ENCODE results near the gene LAD1. TPM values are rescaled to one million over a fixed set of nuclear protein-coding genes. Genes with fewer than 3 reads are reported as not detected.
A peak's percentile ranks its signal among the peaks of the same experiment; 100 is the strongest.

Gene LAD1
- polyA plus RNA-seq, 3 donors: not detected

DNA sequence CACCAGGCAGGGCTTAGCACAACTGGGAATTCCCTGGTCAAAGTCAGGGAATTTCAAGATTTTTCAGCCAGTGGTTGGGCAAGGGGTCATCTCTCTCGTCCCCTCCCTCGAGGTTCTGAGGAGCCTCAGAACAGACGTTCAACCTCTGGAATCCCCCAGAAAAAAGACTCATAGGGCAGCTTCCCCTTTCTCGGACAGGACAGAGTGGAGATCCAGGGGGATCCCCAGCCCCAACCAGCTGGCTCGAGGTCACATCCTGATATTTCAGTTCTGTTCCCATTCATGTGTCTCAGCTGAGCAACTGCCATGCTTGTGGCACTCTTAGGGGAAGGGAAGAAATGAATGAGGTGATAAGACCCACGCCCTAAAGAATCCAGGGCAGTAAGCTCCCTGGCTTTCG, 4.9 kb upstream of the LAD1 start:
- H3K9me3 Mint-ChIP-seq: peaks cover 0 to 5% (median 0%) of the 10 kb centered on the region in 7 donors
- WGBS (ENCODE audit: insufficient coverage): 27% methylated on average over 3 of the region's 7 CpGs
- peak in 1 of 3 donors; percentile 80 for DNase-seq
- peaks cover 5 to 28% (median 5%) of the 10 kb centered on the region in 3 donors for H3K27me3 Mint-ChIP-seq (ENCODE audit: low read depth in 3 of 3)
- no peaks in the 10 kb centered on the region for H4K20me1 ChIP-seq (ENCODE audit: insufficient read depth, low read length)
- H3K4me2 ChIP-seq (replicated peaks; ENCODE audit: extremely low read depth, low read length, poor library complexity, severe bottlenecking): no peak overlapping the region
- no peaks in the 10 kb centered on the region for H3K79me2 ChIP-seq (ENCODE audit: insufficient read depth, low read length)
- H3K27ac Mint-ChIP-seq: no peak overlapping the region
- H3K9me3 ChIP-seq (replicated peaks in 1 of 2; ENCODE audit: control insufficient read depth in 1 of 2, insufficient read depth in 1 of 2, low read length in 2 of 2): peaks cover 0 to 9% of the 10 kb centered on the region in 2 donors
- peaks cover 24 to 32% of the 10 kb centered on the region in 2 donors for H3K27me3 ChIP-seq (ENCODE audit: control insufficient read depth in 2 of 2, insufficient read depth in 2 of 2, low read length in 2 of 2)
- no peak overlapping the region for H3K4me3 Mint-ChIP-seq
- no peaks in the 10 kb centered on the region for H3K36me3 Mint-ChIP-seq
- TF ChIP-seq, protein P1, sequence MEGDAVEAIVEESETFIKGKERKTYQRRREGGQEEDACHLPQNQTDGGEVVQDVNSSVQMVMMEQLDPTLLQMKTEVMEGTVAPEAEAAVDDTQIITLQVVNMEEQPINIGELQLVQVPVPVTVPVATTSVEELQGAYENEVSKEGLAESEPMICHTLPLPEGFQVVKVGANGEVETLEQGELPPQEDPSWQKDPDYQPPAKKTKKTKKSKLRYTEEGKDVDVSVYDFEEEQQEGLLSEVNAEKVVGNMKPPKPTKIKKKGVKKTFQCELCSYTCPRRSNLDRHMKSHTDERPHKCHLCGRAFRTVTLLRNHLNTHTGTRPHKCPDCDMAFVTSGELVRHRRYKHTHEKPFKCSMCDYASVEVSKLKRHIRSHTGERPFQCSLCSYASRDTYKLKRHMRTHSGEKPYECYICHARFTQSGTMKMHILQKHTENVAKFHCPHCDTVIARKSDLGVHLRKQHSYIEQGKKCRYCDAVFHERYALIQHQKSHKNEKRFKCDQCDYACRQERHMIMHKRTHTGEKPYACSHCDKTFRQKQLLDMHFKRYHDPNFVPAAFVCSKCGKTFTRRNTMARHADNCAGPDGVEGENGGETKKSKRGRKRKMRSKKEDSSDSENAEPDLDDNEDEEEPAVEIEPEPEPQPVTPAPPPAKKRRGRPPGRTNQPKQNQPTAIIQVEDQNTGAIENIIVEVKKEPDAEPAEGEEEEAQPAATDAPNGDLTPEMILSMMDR (IDR thresholded peaks at IDR 0.05): no peak
- no peaks in the 10 kb centered on the region for H3K4me1 ChIP-seq (ENCODE audit: control insufficient read depth in 1 of 2, insufficient read depth in 2 of 2, low read length in 2 of 2)
- peaks cover 2% of the 10 kb centered on the region for H3K4me1 Mint-ChIP-seq
- H2AFZ ChIP-seq (ENCODE audit: insufficient read depth, low read depth, low read length, poor library complexity, severe bottlenecking): no peak overlapping the region
- no peak overlapping the region for H3K4me3 ChIP-seq (replicated peaks in 1 of 3; ENCODE audit: low read depth in 2 of 3, low read length in 3 of 3)
- H3K9ac ChIP-seq (ENCODE audit: insufficient read depth, low read length, poor library complexity, severe bottlenecking): no peak overlapping the region
- no peak overlapping the region for H3K27ac ChIP-seq (ENCODE audit: low read depth in 1 of 2, low read length in 2 of 2)
- H3K36me3 ChIP-seq (replicated peaks in 1 of 2; ENCODE audit: control insufficient read depth in 1 of 2, insufficient read depth in 2 of 2, low read length in 2 of 2): no peaks in the 10 kb centered on the region
- intact Hi-C loops (cut with micrococcal nuclease): no loop called here

DNA sequence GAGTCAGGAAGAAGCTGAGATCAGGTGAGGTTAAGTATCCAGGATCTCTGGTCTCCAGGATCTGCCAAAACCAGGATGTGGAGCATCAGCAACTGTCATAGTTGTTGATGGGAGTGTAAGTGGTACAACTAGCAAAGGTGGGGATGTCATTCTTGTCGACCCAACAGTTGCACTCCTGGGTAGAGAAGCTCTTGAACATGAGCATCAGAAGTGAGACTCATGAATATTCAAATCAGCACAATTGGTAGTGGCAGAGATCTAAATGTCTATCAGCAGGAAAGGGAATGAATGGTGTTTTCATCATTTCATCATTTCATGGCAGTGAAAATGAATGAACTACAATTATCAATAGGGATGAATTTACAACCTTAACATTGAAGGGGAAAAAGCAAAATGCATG, 4.2 kb upstream of the LAD1 start:
- WGBS (ENCODE audit: insufficient coverage): no CpG with 5 or more reads among the region's 1 CpG

More for the DNA sequence above, 4.2 kb upstream of the LAD1 start:
- DNase-seq: no peak
- H4K20me1 ChIP-seq (ENCODE audit: insufficient read depth, low read length): no peaks in the 10 kb centered on the region
- H3K27me3 ChIP-seq (ENCODE audit: control insufficient read depth in 2 of 2, insufficient read depth in 2 of 2, low read length in 2 of 2): peaks cover 24 to 39% of the 10 kb centered on the region in 2 donors
- Mint-ChIP-seq H3K4me1 (peaks cover 2% of the 10 kb centered on the region), H3K27me3 (ENCODE audit: low read depth in 3 of 3) (peaks cover 4 to 35% (median 8%) of the 10 kb centered on the region in 3 donors), H3K36me3 (no peaks in the 10 kb centered on the region), H3K4me3 (no peak overlapping the region), H3K27ac (no peak overlapping the region), H3K9me3 (peaks cover 0 to 6% (median 0%) of the 10 kb centered on the region in 7 donors)
- no peaks in the 10 kb centered on the region for H3K4me1 ChIP-seq (ENCODE audit: control insufficient read depth in 1 of 2, insufficient read depth in 2 of 2, low read length in 2 of 2)
- peaks cover 0 to 9% of the 10 kb centered on the region in 2 donors for H3K9me3 ChIP-seq (replicated peaks in 1 of 2; ENCODE audit: control insufficient read depth in 1 of 2, insufficient read depth in 1 of 2, low read length in 2 of 2)
- TF ChIP-seq, protein P1 (IDR thresholded peaks at IDR 0.05): no peak
- no peak overlapping the region for H3K4me3 ChIP-seq (replicated peaks in 1 of 3; ENCODE audit: low read depth in 2 of 3, low read length in 3 of 3)
- intact Hi-C loops (cut with micrococcal nuclease): no loop called here
- H3K27ac ChIP-seq (ENCODE audit: low read depth in 1 of 2, low read length in 2 of 2): no peak overlapping the region
- H3K9ac ChIP-seq (ENCODE audit: insufficient read depth, low read length, poor library complexity, severe bottlenecking): no peak overlapping the region
- no peaks in the 10 kb centered on the region for H3K36me3 ChIP-seq (replicated peaks in 1 of 2; ENCODE audit: control insufficient read depth in 1 of 2, insufficient read depth in 2 of 2, low read length in 2 of 2)
- no peak overlapping the region for H3K4me2 ChIP-seq (replicated peaks; ENCODE audit: extremely low read depth, low read length, poor library complexity, severe bottlenecking)
- H2AFZ ChIP-seq (ENCODE audit: insufficient read depth, low read depth, low read length, poor library complexity, severe bottlenecking): no peak overlapping the region
- H3K79me2 ChIP-seq (ENCODE audit: insufficient read depth, low read length): no peaks in the 10 kb centered on the region

Measured in CD14-positive monocyte (primary cell).